Measurements from ENCODE around the gene MTMR11. TPM values are rescaled to one million over a fixed set of nuclear protein-coding genes. Genes with fewer than 3 reads are reported as not detected.

Gene MTMR11
- total and polyA plus RNA-seq, 2 of the 13 experiments (the other 11 are each of a cell fraction or from before 2014, with no cell fraction given) = 0.49 to 2.8 TPM

DNA sequence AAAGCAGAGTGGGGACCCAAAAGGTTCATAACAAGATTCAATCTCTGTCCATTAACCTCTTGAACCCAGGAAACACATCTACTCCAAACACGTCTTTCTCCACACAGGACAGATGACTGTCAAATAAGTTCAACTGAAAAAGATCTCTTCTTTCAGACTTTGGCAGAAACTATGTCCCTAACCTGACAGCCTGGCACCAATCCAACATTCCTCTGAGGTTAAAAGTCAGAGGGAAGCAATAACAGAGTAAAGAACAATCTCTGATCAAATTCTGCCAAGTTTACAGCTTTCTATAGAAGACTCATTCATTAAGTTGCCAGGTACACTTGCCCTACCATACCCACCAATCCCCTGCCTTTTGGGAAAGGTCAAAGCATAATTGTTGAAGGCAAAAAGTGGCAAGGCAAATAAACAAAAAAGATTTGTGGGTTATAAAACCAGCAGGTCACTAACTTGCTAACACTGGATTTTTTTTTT is 41.9 kb upstream of the MTMR11 start:
- ATAC-seq = peak; percentile 85
- peaks cover 4 to 23% of the 10 kb centered on the region in 2 experiments for H3K36me3 ChIP-seq (replicated peaks in 1 of 2; ENCODE audit: control insufficient read depth in 1 of 2, insufficient read depth in 2 of 2, low read length in 2 of 2)
- FAIRE-seq = peak; percentile 71
- H3K9ac ChIP-seq (ENCODE audit: insufficient read depth, low read depth, low read length) = no peak overlapping the region
- H4K20me1 ChIP-seq (ENCODE audit: insufficient read depth, low read length) = peaks cover 5% of the 10 kb centered on the region
- H2AFZ ChIP-seq (ENCODE audit: low read length) = no peak overlapping the region
- H3K4me1 ChIP-seq (ENCODE audit: insufficient read depth, low read length) = peaks cover 44% of the 10 kb centered on the region
- H3K27me3 ChIP-seq (ENCODE audit: control insufficient read depth in 1 of 2, insufficient read depth in 2 of 2, low read length in 2 of 2) = no peaks in the 10 kb centered on the region
- 6% methylated on average over 1 of the region's 1 CpG for WGBS (ENCODE audit: low lambda C conversion rate)
- in situ Hi-C loops (cut with HindIII; ENCODE audit: extremely low pct_ligation_motif_present, low pct_unique_long_range_greater_than_20kb) = no loop called here
- peak; percentile 86 for DNase-seq (ENCODE audit: low spot score)
- CTCF ChIA-PET (ENCODE audit: low intra/inter-chr PET ratio, low total read pairs) = no interaction called here
- intact Hi-C loops (cut with micrococcal nuclease; ENCODE audit: unreplicated experiment) = loop anchor here (5.0 kb wide), 2 partner anchors 44 to 89 kb away; partner anchors contain the start of gene VPS45
- H3K27ac ChIP-seq (ENCODE audit: extremely low read length, insufficient read depth, low read length) = peak overlapping the region; percentile 22
- no peak overlapping the region for H3K4me2 ChIP-seq (ENCODE audit: low read depth, low read length)
- no TSS peak for BruUV-seq (replicated peaks)
- no peaks in the 10 kb centered on the region for H3K9me3 ChIP-seq (ENCODE audit: low read length)
- H3K79me2 ChIP-seq (ENCODE audit: insufficient read depth, low read length) = peaks cover 5% of the 10 kb centered on the region
- H3K4me3 ChIP-seq (replicated peaks in 1 of 3; ENCODE audit: insufficient read depth in 1 of 3, low read depth in 2 of 3, low read length in 3 of 3) = no peak overlapping the region
- POLR2A ChIA-PET = no interaction called here
- TF ChIP-seq FOXJ3 (CRISPR knock-in tag; IDR thresholded peaks at IDR 0.05; ENCODE audit: borderline replicate concordance) (no peak), ZNF234 (CRISPR knock-in tag; conservative IDR thresholded peaks at IDR 0.05) (no peak), SAP130 (CRISPR knock-in tag; IDR thresholded peaks at IDR 0.05; ENCODE audit: low read depth) (peak; percentile 84), ZSCAN31 (CRISPR knock-in tag; IDR thresholded peaks at IDR 0.05; ENCODE audit: low read depth) (no peak; the same call in 1 of the 2 replicates), GATAD2A (CRISPR knock-in tag; IDR thresholded peaks at IDR 0.05) (no peak), HMG20A (CRISPR knock-in tag; IDR thresholded peaks at IDR 0.05; ENCODE audit: borderline replicate concordance) (no peak), ZNF501 (CRISPR knock-in tag; IDR thresholded peaks at IDR 0.05) (no peak), SRF (IDR thresholded peaks at IDR 0.05; ENCODE audit: low read depth, low read length) (no peak), ZFP36L1 (CRISPR knock-in tag; IDR thresholded peaks at IDR 0.05) (no peak), ZNF160 (CRISPR knock-in tag; IDR thresholded peaks at IDR 0.05) (no peak), ZNF761 (CRISPR knock-in tag; conservative IDR thresholded peaks at IDR 0.05) (no peak), STAG1 (CRISPR knock-in tag; IDR thresholded peaks at IDR 0.05) (no peak), CHCHD3 (CRISPR knock-in tag; IDR thresholded peaks at IDR 0.05) (no peak), AGO2 (optimal IDR thresholded peaks at IDR 0.05; ENCODE audit: low read depth, low read length) (no peak), ZMYM2 (CRISPR knock-in tag; IDR thresholded peaks at IDR 0.05) (no peak)
- TF ChIP-seq, protein P1, sequence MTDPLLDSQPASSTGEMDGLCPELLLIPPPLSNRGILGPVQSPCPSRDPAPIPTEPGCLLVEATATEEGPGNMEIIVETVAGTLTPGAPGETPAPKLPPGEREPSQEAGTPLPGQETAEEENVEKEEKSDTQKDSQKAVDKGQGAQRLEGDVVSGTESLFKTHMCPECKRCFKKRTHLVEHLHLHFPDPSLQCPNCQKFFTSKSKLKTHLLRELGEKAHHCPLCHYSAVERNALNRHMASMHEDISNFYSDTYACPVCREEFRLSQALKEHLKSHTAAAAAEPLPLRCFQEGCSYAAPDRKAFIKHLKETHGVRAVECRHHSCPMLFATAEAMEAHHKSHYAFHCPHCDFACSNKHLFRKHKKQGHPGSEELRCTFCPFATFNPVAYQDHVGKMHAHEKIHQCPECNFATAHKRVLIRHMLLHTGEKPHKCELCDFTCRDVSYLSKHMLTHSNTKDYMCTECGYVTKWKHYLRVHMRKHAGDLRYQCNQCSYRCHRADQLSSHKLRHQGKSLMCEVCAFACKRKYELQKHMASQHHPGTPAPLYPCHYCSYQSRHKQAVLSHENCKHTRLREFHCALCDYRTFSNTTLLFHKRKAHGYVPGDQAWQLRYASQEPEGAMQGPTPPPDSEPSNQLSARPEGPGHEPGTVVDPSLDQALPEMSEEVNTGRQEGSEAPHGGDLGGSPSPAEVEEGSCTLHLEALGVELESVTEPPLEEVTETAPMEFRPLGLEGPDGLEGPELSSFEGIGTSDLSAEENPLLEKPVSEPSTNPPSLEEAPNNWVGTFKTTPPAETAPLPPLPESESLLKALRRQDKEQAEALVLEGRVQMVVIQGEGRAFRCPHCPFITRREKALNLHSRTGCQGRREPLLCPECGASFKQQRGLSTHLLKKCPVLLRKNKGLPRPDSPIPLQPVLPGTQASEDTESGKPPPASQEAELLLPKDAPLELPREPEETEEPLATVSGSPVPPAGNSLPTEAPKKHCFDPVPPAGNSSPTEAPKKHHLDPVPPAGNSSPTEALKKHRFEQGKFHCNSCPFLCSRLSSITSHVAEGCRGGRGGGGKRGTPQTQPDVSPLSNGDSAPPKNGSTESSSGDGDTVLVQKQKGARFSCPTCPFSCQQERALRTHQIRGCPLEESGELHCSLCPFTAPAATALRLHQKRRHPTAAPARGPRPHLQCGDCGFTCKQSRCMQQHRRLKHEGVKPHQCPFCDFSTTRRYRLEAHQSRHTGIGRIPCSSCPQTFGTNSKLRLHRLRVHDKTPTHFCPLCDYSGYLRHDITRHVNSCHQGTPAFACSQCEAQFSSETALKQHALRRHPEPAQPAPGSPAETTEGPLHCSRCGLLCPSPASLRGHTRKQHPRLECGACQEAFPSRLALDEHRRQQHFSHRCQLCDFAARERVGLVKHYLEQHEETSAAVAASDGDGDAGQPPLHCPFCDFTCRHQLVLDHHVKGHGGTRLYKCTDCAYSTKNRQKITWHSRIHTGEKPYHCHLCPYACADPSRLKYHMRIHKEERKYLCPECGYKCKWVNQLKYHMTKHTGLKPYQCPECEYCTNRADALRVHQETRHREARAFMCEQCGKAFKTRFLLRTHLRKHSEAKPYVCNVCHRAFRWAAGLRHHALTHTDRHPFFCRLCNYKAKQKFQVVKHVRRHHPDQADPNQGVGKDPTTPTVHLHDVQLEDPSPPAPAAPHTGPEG (CRISPR knock-in tag; IDR thresholded peaks at IDR 0.05) = no peak
- TF ChIP-seq, protein P2, sequence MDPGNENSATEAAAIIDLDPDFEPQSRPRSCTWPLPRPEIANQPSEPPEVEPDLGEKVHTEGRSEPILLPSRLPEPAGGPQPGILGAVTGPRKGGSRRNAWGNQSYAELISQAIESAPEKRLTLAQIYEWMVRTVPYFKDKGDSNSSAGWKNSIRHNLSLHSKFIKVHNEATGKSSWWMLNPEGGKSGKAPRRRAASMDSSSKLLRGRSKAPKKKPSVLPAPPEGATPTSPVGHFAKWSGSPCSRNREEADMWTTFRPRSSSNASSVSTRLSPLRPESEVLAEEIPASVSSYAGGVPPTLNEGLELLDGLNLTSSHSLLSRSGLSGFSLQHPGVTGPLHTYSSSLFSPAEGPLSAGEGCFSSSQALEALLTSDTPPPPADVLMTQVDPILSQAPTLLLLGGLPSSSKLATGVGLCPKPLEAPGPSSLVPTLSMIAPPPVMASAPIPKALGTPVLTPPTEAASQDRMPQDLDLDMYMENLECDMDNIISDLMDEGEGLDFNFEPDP (CRISPR knock-in tag; conservative IDR thresholded peaks at IDR 0.05) = no peak
- TF ChIP-seq, protein P3, sequence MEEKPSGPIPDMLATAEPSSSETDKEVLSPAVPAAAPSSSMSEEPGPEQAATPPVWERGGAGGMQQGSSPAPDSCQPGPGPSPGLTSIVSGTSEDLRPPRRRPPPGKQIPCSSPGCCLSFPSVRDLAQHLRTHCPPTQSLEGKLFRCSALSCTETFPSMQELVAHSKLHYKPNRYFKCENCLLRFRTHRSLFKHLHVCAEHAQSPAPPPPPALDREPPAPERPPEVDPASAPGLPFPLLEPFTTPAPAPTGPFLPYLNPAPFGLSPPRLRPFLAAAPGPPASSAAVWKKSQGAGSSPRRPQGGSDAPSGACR (CRISPR knock-in tag; IDR thresholded peaks at IDR 0.05) = no peak
- TF ChIP-seq, protein P4, sequence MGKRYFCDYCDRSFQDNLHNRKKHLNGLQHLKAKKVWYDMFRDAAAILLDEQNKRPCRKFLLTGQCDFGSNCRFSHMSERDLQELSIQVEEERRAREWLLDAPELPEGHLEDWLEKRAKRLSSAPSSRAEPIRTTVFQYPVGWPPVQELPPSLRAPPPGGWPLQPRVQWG (CRISPR knock-in tag; IDR thresholded peaks at IDR 0.05; ENCODE audit: borderline replicate concordance, low read depth) = no peak
